Measurements from ENCODE around the gene ZNF221.

Gene ZNF221

DNA sequence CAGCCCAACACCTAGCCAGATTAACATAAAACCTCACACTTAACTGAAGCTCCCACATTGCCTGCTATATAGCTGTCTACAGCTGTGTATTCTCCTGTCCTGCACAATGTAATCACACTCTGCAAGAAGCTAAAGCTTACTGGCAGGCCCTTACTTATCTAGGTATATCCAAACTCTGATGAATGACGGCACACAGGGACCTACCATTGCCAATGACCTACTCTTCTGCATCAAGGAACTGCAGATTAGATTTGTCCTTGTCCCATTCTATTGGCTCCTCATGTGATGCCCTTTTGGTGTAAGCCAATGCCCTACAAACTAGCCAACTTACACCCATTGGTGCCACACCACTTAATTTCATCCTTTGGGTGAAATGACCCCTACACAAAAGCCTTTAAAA, 42.4 kb upstream of the ZNF221 start:
- in situ Hi-C loops (cut with HindIII; ENCODE audit: low pct_ligation_motif_present, low sequenced_read_pairs) = no loop called here
- H3K27ac ChIP-seq = no peak overlapping the region
- no peak overlapping the region for H3K4me3 ChIP-seq (ENCODE audit: low read depth, low read length)
- H3K27me3 ChIP-seq (replicated peaks) = no peaks in the 10 kb centered on the region
- no peak for TF ChIP-seq CTCF (IDR thresholded peaks at IDR 0.05; ENCODE audit: low read depth, low read length, missing control alignments)
- H3K36me3 ChIP-seq (replicated peaks) = peaks cover 8% of the 10 kb centered on the region
- no peak for DNase-seq

DNA sequence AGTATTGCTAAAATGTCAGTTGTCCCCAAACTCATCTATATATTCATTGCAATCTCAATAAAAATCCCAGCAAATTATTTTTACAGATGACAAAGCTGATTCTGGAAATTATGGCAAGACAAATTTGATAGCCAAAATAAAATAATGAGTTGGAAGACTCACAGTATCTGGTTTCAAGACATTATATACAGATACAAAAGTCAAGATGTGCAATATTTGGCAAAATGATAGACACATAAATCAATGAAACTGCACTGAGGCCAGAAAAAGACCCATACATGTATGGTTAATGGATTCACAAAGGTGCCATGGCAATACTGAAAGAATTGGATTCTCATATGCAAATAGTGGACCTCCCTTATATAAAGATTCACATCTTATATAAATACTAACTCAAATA, 40.1 kb upstream of the ZNF221 start:
- no peak for TF ChIP-seq CTCF (IDR thresholded peaks at IDR 0.05; ENCODE audit: low read depth, low read length, missing control alignments)
- H3K27ac ChIP-seq = no peak overlapping the region
- H3K36me3 ChIP-seq (replicated peaks) = peaks cover 30% of the 10 kb centered on the region
- no peaks in the 10 kb centered on the region for H3K27me3 ChIP-seq (replicated peaks)
- H3K4me3 ChIP-seq (ENCODE audit: low read depth, low read length) = no peak overlapping the region
- DNase-seq = no peak
- in situ Hi-C loops (cut with HindIII; ENCODE audit: low pct_ligation_motif_present, low sequenced_read_pairs) = no loop called here

DNA sequence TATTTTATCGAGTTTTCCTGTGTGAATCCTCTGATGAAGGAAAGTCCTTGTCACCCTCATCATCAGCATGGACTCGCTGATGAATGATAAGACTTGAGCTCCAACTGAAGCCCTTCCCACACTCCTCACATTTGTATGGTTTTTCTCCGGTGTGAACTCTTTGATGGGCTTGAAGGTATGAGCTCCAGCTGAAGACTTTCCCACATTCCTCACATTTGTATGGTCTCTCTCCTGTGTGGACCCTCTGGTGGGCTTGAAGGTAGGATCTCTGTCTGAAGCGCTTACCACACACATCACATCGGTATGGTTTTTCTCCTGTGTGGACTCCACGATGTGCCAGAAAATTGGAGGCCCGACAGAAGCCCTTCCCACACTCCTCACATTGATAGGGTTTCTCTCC, 37.6 kb upstream of the ZNF221 start:
- Histone ChIP-seq H3K27ac (no peak overlapping the region), H3K36me3 (replicated peaks) (peaks cover 50% of the 10 kb centered on the region), H3K27me3 (replicated peaks) (no peaks in the 10 kb centered on the region), H3K4me3 (ENCODE audit: low read depth, low read length) (no peak overlapping the region)
- TF ChIP-seq CTCF (IDR thresholded peaks at IDR 0.05; ENCODE audit: low read depth, low read length, missing control alignments) = no peak
- DNase-seq = no peak
- in situ Hi-C loops (cut with HindIII; ENCODE audit: low pct_ligation_motif_present, low sequenced_read_pairs) = no loop called here

DNA sequence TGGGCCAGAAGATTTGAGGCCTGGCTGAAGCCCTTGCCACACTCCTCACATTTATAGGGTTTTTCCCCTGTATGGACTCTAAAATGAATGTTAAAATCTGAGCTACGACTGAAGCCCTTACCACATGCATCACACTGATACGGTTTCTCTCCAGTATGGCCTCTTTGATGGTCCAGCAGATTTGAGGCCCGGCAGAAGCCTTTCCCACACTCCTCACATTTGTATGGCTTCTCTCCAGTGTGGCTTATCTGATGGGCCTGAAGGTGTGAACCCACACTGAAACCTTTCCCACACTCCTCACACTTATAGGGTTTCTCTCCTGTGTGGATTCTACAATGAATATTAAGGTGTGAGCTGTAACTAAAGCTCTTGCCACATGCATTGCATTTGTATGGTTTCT, 37.0 kb upstream of the ZNF221 start:
- H3K36me3 ChIP-seq (replicated peaks) = peaks cover 57% of the 10 kb centered on the region
- no peak overlapping the region for H3K27ac ChIP-seq
- H3K4me3 ChIP-seq (ENCODE audit: low read depth, low read length) = no peak overlapping the region
- H3K27me3 ChIP-seq (replicated peaks) = no peaks in the 10 kb centered on the region
- in situ Hi-C loops (cut with HindIII; ENCODE audit: low pct_ligation_motif_present, low sequenced_read_pairs) = no loop called here
- DNase-seq = no peak
- no peak for TF ChIP-seq CTCF (IDR thresholded peaks at IDR 0.05; ENCODE audit: low read depth, low read length, missing control alignments)

GRCh38 chr19:43923875-43924274, 27.2 kb upstream of the ZNF221 start:
- peaks cover 43% of the 10 kb centered on the region for H3K36me3 ChIP-seq (replicated peaks)

More at GRCh38 chr19:43923875-43924274, 27.2 kb upstream of the ZNF221 start:
- H3K27me3 ChIP-seq (replicated peaks) = no peaks in the 10 kb centered on the region
- H3K27ac ChIP-seq = no peak overlapping the region
- H3K4me3 ChIP-seq (ENCODE audit: low read depth, low read length) = no peak overlapping the region
- in situ Hi-C loops (cut with HindIII; ENCODE audit: low pct_ligation_motif_present, low sequenced_read_pairs) = no loop called here
- no peak for TF ChIP-seq CTCF (IDR thresholded peaks at IDR 0.05; ENCODE audit: low read depth, low read length, missing control alignments)
- DNase-seq = no peak

Data from brain microvascular endothelial cell (primary cell).